H4 (cell line): Measurements from ENCODE around the gene APIP. TPM values are rescaled to one million over a fixed set of nuclear protein-coding genes. Genes with fewer than 3 reads are reported as not detected.
A peak's percentile ranks its signal among the peaks of the same experiment; 100 is the strongest.
"Not testable (repeated sequence)": the region's sequence is repeated elsewhere in the genome, so short reads cannot be mapped to it uniquely, and the experiment has no call there.

Experiments
- DNase-seq: peaks from one replicate; pipeline ENCODE4 v3.0.0-alpha.2; 2015; ENCODE audit warnings: low spot score
- total RNA-seq: library from RNA; depleted of rRNA; stranded (reverse); fragments of >200 nt; shearing (Covaris generic); gene quantifications from 2 replicates; pipeline ENCODE4 v1.2.3, GENCODE V29; 2014

Gene APIP
- total RNA-seq, 1 experiment from 2014 or later, result 124 TPM

DNA sequence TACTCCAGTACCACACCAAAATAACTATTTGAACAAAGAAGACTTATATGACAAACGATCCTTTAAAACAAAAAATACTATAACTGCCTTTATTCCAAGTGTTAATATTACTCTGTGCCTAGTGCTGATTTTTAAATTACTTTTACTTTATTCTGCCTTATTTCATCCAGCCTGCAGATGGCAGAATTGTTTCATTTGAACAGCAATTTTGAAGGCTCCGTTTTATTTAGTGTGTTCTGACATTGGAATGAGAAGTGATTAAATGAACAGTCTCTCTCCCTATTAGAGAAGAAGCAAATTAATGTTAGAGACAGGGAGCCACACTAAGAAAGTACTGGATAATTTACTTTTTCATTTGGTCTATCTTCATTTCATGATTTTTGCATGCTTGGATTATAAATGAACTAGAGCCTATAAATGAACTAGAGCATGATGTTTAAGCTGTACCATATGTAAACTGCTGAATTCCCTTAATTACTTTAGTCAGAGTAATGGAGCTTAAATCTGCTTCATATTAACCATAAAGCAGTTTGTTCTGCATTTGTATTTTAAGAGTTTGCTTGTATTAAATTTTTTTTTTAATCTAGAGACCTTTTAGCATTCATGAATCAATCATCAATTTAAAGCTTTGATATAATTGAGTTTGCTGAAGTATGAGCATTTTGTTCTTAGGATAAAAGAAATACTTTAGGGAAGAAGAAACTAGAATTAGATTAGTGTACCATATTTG is 10.1 kb upstream of the APIP start:
- peak; percentile 60 for DNase-seq

GRCh38 chr11:34924714-34925113 is 8.5 kb upstream of the APIP start:
- no peak for DNase-seq

- no peak for DNase-seq
These were observed 5.0 kb upstream of the APIP start for GRCh38 chr11:34921156-34921555.

DNA sequence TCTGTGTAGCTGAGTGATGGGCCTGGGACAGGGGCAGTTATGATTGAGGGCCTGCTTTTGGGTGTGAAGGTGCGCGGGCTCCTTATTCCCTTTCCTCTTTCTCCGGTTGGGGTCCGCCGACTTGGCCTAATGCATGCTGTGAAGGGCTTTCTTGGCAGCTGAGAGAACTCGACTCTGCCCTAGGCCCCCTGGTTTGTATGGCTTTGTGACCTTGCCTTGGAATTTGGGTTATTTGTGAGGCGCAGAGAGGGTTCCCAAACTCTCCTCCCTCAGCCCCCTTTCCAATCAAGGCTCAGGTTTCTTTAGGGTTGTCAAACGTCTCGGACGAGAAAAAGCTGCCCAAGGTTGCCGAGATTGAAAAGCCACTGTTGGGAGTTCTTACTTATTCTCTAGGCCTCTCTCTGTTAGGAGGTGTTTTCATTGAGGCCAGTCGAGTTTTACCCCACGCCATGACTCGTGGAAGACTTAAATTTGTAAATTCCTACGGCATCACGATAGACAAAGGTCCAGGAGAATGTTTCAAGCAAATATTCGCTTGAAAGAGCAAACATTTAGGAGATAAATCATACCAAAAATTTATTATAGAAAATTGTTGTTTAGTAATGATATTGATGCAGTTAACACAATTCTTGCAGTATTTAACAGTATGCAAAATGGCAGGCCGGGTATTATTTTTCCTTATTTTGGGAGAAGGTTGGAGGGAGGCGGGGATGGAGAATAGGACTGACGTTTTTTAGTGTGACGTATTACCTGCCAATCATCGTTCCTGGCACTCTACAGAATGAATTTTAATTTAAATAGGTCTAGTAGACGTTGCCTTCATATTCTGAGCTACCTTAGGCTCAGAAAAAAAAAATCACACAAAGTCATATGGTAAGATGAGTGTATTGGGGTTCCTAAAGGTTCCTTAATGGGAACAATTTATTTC is 928 bp upstream of the APIP start:
- no peak for DNase-seq

DNA sequence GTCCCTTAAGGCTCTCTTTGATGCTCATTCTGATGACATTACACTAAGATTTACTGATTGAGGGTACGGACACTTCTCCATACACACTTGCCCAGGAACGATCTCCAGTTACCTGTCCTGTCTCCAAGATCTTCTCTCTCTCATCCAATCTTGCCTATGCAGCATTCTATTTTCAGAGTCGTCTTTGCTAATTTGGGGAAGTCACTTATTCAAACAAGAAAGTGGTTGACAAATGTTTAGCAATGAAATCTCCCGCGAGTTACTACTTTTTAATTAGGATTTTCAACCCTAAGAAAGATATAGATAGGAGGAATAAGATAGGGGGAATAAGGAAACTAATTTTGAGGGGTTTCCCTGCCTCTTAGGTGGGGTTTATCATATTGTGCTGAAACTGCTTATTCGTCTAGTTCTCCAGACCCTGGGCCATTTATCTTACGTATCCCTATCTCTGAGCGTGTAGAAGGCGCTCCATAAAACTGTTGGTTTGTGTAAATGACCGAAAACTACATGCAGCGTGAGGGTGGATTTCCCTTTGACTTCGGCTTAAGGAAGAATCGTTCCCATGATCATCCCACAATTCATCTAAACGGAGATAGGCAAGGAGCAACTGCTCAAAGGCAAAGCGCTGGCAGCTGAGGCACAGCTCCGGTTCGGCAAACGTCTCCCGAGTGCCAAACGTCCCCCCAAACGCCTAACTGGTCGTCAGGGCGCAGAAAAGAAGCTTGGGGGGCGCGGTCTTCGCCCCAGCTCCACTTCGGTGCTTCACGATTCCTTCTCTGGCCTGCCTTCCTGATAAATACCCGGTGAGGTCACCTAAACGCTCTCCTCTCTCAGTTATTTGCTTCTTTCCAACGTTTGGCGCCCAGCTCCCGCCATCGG is 804 bp downstream of the APIP start:
- DNase-seq, result peak; percentile 28

DNA sequence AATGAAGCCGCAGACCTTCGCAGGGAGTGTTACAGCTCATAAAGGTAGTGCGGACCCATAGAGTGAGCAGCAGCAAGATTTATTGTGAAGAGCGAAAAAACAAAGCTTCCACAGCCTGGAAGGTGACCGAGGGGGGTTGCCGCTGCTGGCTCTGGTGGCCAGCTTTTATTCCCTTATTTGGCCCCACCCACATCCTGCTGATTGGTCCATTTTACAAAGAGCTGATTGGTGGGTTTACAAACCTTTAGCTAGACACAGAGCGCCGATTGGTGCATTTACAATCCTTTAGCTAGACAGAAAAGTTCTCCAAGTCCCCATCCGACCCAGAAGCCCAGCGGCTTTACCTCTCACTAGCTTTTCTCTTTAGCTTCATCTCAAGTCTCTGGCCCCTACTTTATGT is 2.6 kb downstream of the APIP start:
- not testable (repeated sequence) for DNase-seq

DNA sequence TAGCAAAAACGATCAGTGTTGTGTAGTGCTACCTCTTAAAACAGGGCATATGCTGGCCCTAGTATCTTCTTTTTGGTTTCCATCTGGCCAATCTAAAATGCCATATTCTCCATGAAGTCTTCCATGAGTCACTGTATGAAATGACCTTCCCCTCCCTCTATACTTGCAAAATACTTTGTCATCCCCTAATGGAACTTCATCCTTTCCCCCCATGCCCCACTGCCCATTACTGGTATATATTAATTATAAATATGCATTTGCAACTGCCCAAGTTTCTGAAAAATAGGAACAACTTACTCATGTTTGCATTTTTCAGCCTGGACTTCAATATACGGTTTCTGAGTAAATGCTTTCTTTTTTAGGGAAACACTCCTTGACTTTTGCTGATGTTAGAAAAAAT is 4.5 kb downstream of the APIP start:
- DNase-seq, result no peak

GRCh38 chr11:34910817-34911216 is 5.4 kb downstream of the APIP start:
- no peak for DNase-seq

GRCh38 chr11:34909955-34910354 is 6.2 kb downstream of the APIP start:
- DNase-seq, result no peak

GRCh38 chr11:34909415-34909814 is 6.8 kb downstream of the APIP start:
- no peak for DNase-seq

- no peak for DNase-seq
These were observed 8.1 kb downstream of the APIP start for GRCh38 chr11:34907934-34908593.

- no peak for DNase-seq
These were observed 10.5 kb downstream of the APIP start for GRCh38 chr11:34905666-34906065.

GRCh38 chr11:34904421-34904955 is 11.7 kb downstream of the APIP start:
- no peak for DNase-seq

- no peak for DNase-seq
These were observed 16.6 kb downstream of the APIP start for GRCh38 chr11:34899633-34900016.

DNA sequence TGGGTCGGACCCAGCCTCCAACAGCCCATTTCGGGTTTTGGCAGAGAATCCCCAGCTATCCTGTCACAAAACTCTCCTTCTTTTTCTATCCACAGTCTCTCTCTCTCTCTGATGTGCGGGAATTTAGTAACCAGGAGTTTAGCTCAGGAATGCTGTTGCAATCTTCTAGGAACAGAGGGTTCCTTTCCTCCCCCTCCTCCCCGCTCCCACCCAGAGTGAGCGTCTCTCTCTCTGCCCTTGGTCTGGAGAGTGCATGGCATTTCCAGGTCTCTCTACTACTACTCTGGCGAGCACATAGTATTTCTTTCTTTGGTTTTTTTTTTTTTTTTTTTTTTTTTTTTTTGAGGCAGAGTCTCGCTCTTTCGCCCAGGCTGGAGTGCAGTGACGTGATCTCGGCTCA is 17.7 kb downstream of the APIP start:
- DNase-seq, result no peak

- no peak for DNase-seq
These were observed 18.9 kb downstream of the APIP start for GRCh38 chr11:34897171-34897870.

- not testable (repeated sequence) for DNase-seq
These were observed 20.0 kb downstream of the APIP start for GRCh38 chr11:34896191-34896590.

DNA sequence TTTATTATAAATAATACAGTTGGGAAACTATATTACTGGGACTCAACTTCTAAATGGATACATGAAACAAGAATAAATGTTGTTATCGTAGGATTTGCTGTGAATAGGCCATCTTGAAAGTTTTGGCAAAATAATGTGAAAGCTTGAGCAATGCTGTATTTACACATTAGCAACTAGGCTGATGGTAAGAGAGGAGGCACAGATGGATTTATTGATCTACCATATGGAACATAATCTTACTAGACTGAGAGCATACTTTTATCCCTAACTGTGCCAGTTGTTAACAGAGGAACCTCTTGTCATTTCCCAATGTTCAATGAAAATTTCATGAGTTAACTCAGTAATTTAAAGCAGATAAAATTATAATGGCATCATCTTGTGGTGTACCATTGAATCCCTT is 22.8 kb downstream of the APIP start:
- no peak for DNase-seq

GRCh38 chr11:34891611-34892010 is 24.6 kb downstream of the APIP start:
- DNase-seq, result no peak

DNA sequence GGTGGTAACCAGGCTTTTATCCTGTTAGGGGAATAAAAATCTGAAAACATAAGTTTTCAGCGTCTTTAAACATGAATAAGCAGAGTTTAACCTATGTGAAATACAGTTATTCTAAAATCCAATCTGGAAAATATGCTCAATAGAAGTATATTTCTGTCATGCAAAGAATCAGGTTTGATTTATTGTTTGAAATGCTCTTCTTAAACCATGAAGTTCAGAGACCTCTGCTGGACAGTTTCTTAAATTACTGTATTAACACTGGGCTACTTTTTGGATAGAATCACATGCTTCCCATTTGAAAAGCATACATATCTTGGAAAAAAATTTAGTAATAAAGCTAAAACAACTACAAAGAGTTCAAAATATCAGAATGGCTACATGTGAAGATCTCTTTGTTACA is 25.4 kb downstream of the APIP start:
- DNase-seq, result peak; percentile 34

DNA sequence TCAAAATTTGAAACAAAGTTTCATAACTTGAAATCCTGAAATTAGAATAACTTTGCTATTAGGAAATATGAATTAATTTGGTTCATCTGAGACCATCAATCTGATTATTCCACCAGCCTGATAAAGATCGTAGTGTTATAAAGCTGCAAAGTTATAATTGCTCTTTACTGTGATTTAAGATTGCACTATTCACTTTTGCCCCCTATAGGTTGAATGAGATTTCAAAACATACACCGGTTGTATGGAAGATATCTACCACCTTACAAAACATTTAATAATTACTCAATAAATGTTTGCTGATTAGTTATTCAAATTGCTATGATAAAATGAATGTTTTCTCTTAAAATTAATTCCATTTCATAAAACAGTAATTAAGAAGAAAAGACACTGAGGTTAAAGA is 26.1 kb downstream of the APIP start:
- DNase-seq, result no peak
